HepG2 (cell line): ENCODE measurements around the gene TMEM19. TPM values are rescaled to one million over a fixed set of nuclear protein-coding genes. Genes with fewer than 3 reads are reported as not detected.

Experiments used
- ATF4 ChIP-seq, 2 experiments: fragments of 450-650 bp in 1 of 2; sonication (generic) in 1 of 2; formaldehyde crosslinking; IDR thresholded peaks; 2 replicates each; pipeline versions ENCODE4 v1.5.0 to v1.8.0; 2020 to 2022; ENCODE audit warnings: mild to moderate bottlenecking in 1 of 2, missing genetic modification reagents in 1 of 2
- ATF7-NPFF ChIP-seq: sonication (generic); formaldehyde crosslinking; IDR thresholded peaks from 2 replicates; pipeline ENCODE4 v1.8.1; 2023; ENCODE audit warnings: mild to moderate bottlenecking, low read depth, missing genetic modification reagents, moderate library complexity
- HCFC1 ChIP-seq: fragments of 150-350 bp; IDR thresholded peaks from 2 replicates; pipeline ENCODE4 v1.6.1; 2014; ENCODE audit warnings: low read depth, low read length
- HIC2 ChIP-seq: sonication (generic); formaldehyde crosslinking; IDR thresholded peaks from 2 replicates; pipeline ENCODE4 v1.9.0; 2022; ENCODE audit warnings: low read depth, missing genetic modification reagents
- HOXA3 ChIP-seq: sonication (generic); formaldehyde crosslinking; IDR thresholded peaks from 2 replicates; pipeline ENCODE4 v1.5.0; 2020; ENCODE audit warnings: missing genetic modification reagents
- HOXA7 ChIP-seq: sonication (generic); formaldehyde crosslinking; IDR thresholded peaks from 2 replicates; pipeline ENCODE4 v1.8.1; 2022; ENCODE audit warnings: mild to moderate bottlenecking, missing genetic modification reagents, moderate library complexity
- KMT2B ChIP-seq: IDR thresholded peaks from 2 replicates; pipeline ENCODE4 v1.6.1; 2016; ENCODE audit warnings: missing genetic modification reagents, missing compliant biosample characterization
- MXI1 ChIP-seq: IDR thresholded peaks from 3 replicates; pipeline ENCODE4 v1.6.1; 2012; ENCODE audit warnings: low read depth, low read length, inconsistent platforms, borderline replicate concordance
- NCOA1 ChIP-seq: sonication (generic); formaldehyde crosslinking; IDR thresholded peaks from 2 replicates; pipeline ENCODE4 v1.9.0; 2021; ENCODE audit warnings: missing genetic modification reagents
- RFXAP ChIP-seq: sonication (generic); formaldehyde crosslinking; IDR thresholded peaks from 2 replicates; pipeline ENCODE4 v1.4.0; 2020; ENCODE audit warnings: missing genetic modification reagents, borderline replicate concordance
- TBP ChIP-seq: sonication (generic); formaldehyde crosslinking; IDR thresholded peaks from 2 replicates; pipeline ENCODE4 v1.5.0; 2020; ENCODE audit warnings: missing genetic modification reagents
- ZBTB21 ChIP-seq: sonication (generic); formaldehyde crosslinking; IDR thresholded peaks from 2 replicates; pipeline ENCODE4 v1.4.0; 2020; ENCODE audit warnings: missing genetic modification reagents
- ZGPAT ChIP-seq: IDR thresholded peaks from 2 replicates; pipeline ENCODE4 v1.6.1; 2016; ENCODE audit warnings: mild to moderate bottlenecking
- ZNF251 ChIP-seq: sonication (generic); formaldehyde crosslinking; IDR thresholded peaks from 2 replicates; pipeline ENCODE4 v1.9.0; 2021; ENCODE audit warnings: mild to moderate bottlenecking, missing genetic modification reagents
- ZNF281 ChIP-seq: sonication (generic); formaldehyde crosslinking; IDR thresholded peaks from 2 replicates; pipeline ENCODE4 v1.4.0; 2020; ENCODE audit warnings: missing genetic modification reagents, borderline replicate concordance
- ZXDC ChIP-seq: sonication (generic); formaldehyde crosslinking; IDR thresholded peaks from 2 replicates; pipeline ENCODE4 v1.5.0; 2020; ENCODE audit warnings: mild to moderate bottlenecking, missing genetic modification reagents
- polyA plus RNA-seq, 8 experiments: library from polyadenylated mRNA; depleted of rRNA in 3 of 8; stranded (reverse) in 7 of 8; unstranded in 1 of 8; fragments of >200 nt; fragmentation: Illumina TruSeq in 4 of 8; extraction: Trizol in 4 of 8; gene quantifications; 2 replicates each; pipeline versions ENCODE4 v1.2.1 to v1.2.3, GENCODE V29; 2011 to 2016; ENCODE audit warnings: low read depth in 4 of 8, missing spikeins in 1 of 8, mixed read lengths in 1 of 8; ENCODE audit not compliant: insufficient read depth in 1 of 8
- total RNA-seq, 5 experiments: library from RNA; depleted of rRNA; stranded (reverse); fragments of >200 nt; fragmentation: Illumina TruSeq; extraction: Trizol; gene quantifications; 2 replicates each; pipeline ENCODE4 v1.2.3, GENCODE V29; 2016; ENCODE audit warnings: low read depth in 1 of 5

TMEM19 gene
- total and polyA plus RNA-seq, 2 of the 13 experiments (the other 11 are each of a cell fraction or from before 2014, with no cell fraction given): 16.9 to 22.5 TPM

GRCh38 chr12:71663561-71664410 lies 22.1 kb upstream of the TMEM19 start, which contains the start of the genes THAP2 and ZFC3H1 (continued):
- 0 out of 2 replicates have a peak, but pooled peaks have one; percentile 68 for TF ChIP-seq NCOA1 (CRISPR knock-in tag)
- TF ChIP-seq ZXDC (CRISPR knock-in tag): no peak
- TF ChIP-seq ZNF251 (CRISPR knock-in tag): 0 out of 2 replicates have a peak, but pooled peaks have one; percentile 67
- TF ChIP-seq HOXA3 (CRISPR knock-in tag): peak; percentile 87
- peak; percentile 47; the same call in 1 of the 2 replicates for TF ChIP-seq HOXA7 (CRISPR knock-in tag)
- peak; percentile 50 for TF ChIP-seq ZGPAT (CRISPR knock-in tag)
- no peak for TF ChIP-seq ATF7-NPFF (CRISPR knock-in tag)
- no peak for TF ChIP-seq TBP (CRISPR knock-in tag)
- TF ChIP-seq ZNF281 (CRISPR knock-in tag): peak; percentile 67
- peak in 1 of 2 experiments; percentile 58; a peak in 1 of 4 replicates for TF ChIP-seq ATF4 (CRISPR knock-in tag; IDR thresholded peaks at IDR 0.05)
- TF ChIP-seq RFXAP (CRISPR knock-in tag): peak; percentile 44; the same call in 1 of the 2 replicates
- TF ChIP-seq KMT2B (CRISPR knock-in tag): peak; percentile 93
- TF ChIP-seq ZBTB21 (CRISPR knock-in tag): 0 out of 2 replicates have a peak, but pooled peaks have one; percentile 32
- peak; percentile 74 for TF ChIP-seq HCFC1
- peak; percentile 69; the same call in 2 of the 3 replicates for TF ChIP-seq MXI1
- no peak for TF ChIP-seq HIC2
